ENCODE data around the gene UPP1. TPM values are rescaled to one million over a fixed set of nuclear protein-coding genes. Genes with fewer than 3 reads are reported as not detected.
"Not testable (repeated sequence)": the region's sequence is repeated elsewhere in the genome, so short reads cannot be mapped to it uniquely, and the experiment has no call there.

UPP1 gene
- total and polyA plus RNA-seq, 4 donors = 30.4 to 63.0 (median 34.5) TPM

DNA sequence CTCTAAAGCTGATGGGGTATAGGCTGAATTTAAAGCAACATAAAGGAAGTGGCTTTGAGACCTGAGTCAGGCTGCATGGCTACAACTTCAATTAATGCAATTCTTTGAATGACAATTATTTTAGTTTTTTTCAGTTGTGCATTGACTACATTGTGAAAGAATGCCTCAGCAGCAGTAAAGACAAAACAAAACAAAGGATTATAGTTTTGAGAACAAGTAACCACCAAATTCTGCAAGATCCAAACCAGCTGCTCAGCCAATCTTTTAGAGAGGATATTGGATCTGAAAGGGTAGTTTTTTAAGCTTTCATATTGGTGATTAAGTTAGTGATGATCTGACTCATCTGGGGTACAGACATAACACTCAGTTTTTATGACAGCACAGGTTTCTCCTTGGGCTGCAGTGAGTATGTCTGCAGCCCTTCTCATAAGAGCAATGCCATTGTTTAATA is 41.6 kb downstream of the UPP1 start:
- Histone ChIP-seq H3K9me3 (ENCODE audit: control insufficient read depth, low read length) (no peaks in the 10 kb centered on the region), H3K27me3 (ENCODE audit: control insufficient read depth in 1 of 2, insufficient read depth in 2 of 2, low read length in 1 of 2) (no peaks in the 10 kb centered on the region), H3K27ac (ENCODE audit: low read depth in 1 of 2, low read length in 2 of 2) (no peak overlapping the region), H3K4me3 (ENCODE audit: low read length in 2 of 2) (no peak overlapping the region), H3K36me3 (ENCODE audit: control insufficient read depth in 1 of 2, insufficient read depth in 2 of 2, low read length in 1 of 2) (no peaks in the 10 kb centered on the region), H3K4me1 (ENCODE audit: control insufficient read depth in 1 of 2, insufficient read depth in 2 of 2, low read length in 2 of 2) (no peaks in the 10 kb centered on the region)
- ATAC-seq (ENCODE audit: low FRiP score) = no peak
- no peak for DNase-seq
- intact Hi-C loops (cut with DNase I) = no loop called here

DNA sequence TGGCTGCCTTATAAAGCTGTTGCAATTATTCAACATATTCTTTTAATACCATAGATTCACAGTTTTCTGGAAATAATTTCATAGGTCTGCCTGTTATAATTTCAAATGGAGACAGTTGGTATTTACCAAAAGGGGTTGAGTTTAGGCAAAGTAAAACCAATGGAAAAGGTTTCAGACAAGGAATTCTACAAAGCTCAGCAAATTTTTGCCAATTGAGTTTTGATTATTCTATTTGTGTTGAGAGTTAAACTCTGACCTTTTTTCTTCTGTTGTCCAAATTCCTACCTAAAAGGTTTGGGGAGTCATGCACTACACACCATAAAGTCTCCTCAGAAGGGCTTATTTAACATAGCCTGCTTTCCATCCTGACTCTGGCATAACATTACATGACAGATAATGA is 43.7 kb downstream of the UPP1 start:
- H3K9me3 ChIP-seq (ENCODE audit: control insufficient read depth, low read length) = no peaks in the 10 kb centered on the region
- DNase-seq = no peak
- no peaks in the 10 kb centered on the region for H3K4me1 ChIP-seq (ENCODE audit: control insufficient read depth in 1 of 2, insufficient read depth in 2 of 2, low read length in 2 of 2)
- no peaks in the 10 kb centered on the region for H3K36me3 ChIP-seq (ENCODE audit: control insufficient read depth in 1 of 2, insufficient read depth in 2 of 2, low read length in 1 of 2)
- H3K27ac ChIP-seq (ENCODE audit: low read depth in 1 of 2, low read length in 2 of 2) = no peak overlapping the region
- no peak overlapping the region for H3K4me3 ChIP-seq (ENCODE audit: low read length in 2 of 2)
- intact Hi-C loops (cut with DNase I) = no loop called here
- no peaks in the 10 kb centered on the region for H3K27me3 ChIP-seq (ENCODE audit: control insufficient read depth in 1 of 2, insufficient read depth in 2 of 2, low read length in 1 of 2)
- no peak for ATAC-seq (ENCODE audit: low FRiP score)

DNA sequence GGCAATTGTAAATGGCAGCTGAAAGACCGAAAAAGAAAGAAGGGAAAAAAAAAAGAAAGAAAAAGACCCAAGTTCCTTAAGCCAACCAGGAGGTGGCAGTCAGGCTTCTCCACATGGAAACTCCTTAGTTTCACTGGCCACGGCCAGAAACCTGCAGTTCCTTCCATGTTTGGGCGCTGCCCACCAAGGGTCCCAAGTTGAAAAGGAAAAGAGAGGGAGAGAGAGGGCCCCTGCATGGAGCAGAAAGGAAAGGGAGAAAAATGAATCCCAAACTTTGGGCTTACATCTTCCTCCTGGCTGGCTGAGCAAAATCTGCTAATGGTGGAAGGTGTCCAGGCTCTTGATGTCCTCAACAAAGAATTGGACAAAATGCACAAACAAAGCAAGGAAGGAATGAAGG is 50.4 kb downstream of the UPP1 start:
- H3K36me3 ChIP-seq (ENCODE audit: control insufficient read depth in 1 of 2, insufficient read depth in 2 of 2, low read length in 1 of 2) = no peaks in the 10 kb centered on the region
- no peak overlapping the region for H3K4me3 ChIP-seq (ENCODE audit: low read length in 2 of 2)
- no peak overlapping the region for H3K27ac ChIP-seq (ENCODE audit: low read depth in 1 of 2, low read length in 2 of 2)
- WGBS, 2 donors = 73 to 78% methylated on average over 3 of the region's 3 CpGs
- H3K9me3 ChIP-seq (ENCODE audit: control insufficient read depth, low read length) = peaks cover 2% of the 10 kb centered on the region
- intact Hi-C loops (cut with DNase I) = no loop called here
- H3K27me3 ChIP-seq (ENCODE audit: control insufficient read depth in 1 of 2, insufficient read depth in 2 of 2, low read length in 1 of 2) = no peaks in the 10 kb centered on the region
- ATAC-seq (ENCODE audit: low FRiP score) (no peak), DNase-seq (no peak)
- H3K4me1 ChIP-seq (ENCODE audit: control insufficient read depth in 1 of 2, insufficient read depth in 2 of 2, low read length in 2 of 2) = no peaks in the 10 kb centered on the region

DNA sequence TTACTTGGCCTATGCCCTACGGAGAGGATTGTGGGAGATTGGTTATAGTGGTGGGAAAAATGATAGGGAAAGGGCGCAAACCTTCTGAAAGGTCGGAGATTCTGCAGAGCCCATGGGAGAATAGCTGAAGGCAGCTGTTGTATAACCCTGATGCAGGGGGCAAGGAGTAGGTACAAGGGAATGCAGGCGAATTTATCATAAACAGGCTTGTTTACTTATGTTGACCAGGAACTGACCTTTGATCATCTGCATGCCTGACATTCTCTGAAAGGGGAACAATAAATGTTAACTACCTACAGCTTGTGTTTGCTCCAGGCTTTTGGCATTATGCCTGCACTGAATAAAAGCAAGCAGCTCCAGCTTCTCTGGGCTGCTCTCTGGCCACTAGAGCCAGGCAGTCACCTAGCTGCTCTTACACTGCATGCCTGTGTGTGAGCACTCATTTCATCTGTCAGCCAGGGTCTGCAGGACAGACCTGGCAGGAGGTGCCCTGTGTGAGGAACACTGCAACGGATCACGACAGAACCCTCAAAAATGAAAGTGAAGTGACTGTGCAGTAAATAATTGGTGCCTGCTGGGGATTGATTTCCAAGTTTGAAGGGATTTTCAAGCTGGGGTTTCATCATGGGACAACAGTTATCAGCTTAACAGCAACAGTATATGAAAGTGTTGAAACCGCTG is 51.1 kb downstream of the UPP1 start:
- WGBS, 2 donors = 61 to 63% methylated on average over 7 of the region's 7 CpGs
- Histone ChIP-seq H3K27me3 (ENCODE audit: control insufficient read depth in 1 of 2, insufficient read depth in 2 of 2, low read length in 1 of 2) (no peaks in the 10 kb centered on the region), H3K4me1 (ENCODE audit: control insufficient read depth in 1 of 2, insufficient read depth in 2 of 2, low read length in 2 of 2) (no peaks in the 10 kb centered on the region), H3K36me3 (ENCODE audit: control insufficient read depth in 1 of 2, insufficient read depth in 2 of 2, low read length in 1 of 2) (no peaks in the 10 kb centered on the region), H3K9me3 (ENCODE audit: control insufficient read depth, low read length) (peaks cover 2% of the 10 kb centered on the region), H3K4me3 (ENCODE audit: low read length in 2 of 2) (no peak overlapping the region), H3K27ac (ENCODE audit: low read depth in 1 of 2, low read length in 2 of 2) (no peak overlapping the region)
- ATAC-seq (ENCODE audit: low FRiP score) = no peak
- DNase-seq = no peak
- intact Hi-C loops (cut with DNase I) = no loop called here

DNA sequence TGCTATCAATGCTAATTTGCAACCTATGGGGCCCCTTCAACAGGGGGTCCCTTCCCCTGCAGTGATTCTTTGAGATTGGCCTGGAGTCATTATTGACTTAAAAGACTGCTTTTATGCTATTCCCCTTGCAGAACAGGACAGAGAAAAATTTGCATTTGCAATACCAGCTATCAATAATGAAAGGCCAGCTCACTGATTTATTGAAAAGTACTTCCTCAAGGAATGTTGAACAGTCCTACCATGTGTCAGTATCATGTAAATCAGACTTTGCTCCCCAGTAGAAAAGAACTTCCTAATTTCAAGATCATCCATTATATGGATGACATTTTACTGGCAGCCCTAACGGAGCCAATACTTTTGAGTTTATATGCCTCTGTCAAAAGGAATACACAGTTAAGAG is 52.5 kb downstream of the UPP1 start:
- Histone ChIP-seq H3K27ac (ENCODE audit: low read depth in 1 of 2, low read length in 2 of 2) (no peak overlapping the region), H3K27me3 (ENCODE audit: control insufficient read depth in 1 of 2, insufficient read depth in 2 of 2, low read length in 1 of 2) (no peaks in the 10 kb centered on the region), H3K36me3 (ENCODE audit: control insufficient read depth in 1 of 2, insufficient read depth in 2 of 2, low read length in 1 of 2) (no peaks in the 10 kb centered on the region), H3K4me3 (ENCODE audit: low read length in 2 of 2) (no peak overlapping the region), H3K9me3 (ENCODE audit: control insufficient read depth, low read length) (peaks cover 2% of the 10 kb centered on the region), H3K4me1 (ENCODE audit: control insufficient read depth in 1 of 2, insufficient read depth in 2 of 2, low read length in 2 of 2) (no peaks in the 10 kb centered on the region)
- intact Hi-C loops (cut with DNase I) = no loop called here
- ATAC-seq (ENCODE audit: low FRiP score) (no peak), DNase-seq (no peak)
- WGBS, 2 donors = 40 to 52% methylated on average over 1 of the region's 1 CpG

DNA sequence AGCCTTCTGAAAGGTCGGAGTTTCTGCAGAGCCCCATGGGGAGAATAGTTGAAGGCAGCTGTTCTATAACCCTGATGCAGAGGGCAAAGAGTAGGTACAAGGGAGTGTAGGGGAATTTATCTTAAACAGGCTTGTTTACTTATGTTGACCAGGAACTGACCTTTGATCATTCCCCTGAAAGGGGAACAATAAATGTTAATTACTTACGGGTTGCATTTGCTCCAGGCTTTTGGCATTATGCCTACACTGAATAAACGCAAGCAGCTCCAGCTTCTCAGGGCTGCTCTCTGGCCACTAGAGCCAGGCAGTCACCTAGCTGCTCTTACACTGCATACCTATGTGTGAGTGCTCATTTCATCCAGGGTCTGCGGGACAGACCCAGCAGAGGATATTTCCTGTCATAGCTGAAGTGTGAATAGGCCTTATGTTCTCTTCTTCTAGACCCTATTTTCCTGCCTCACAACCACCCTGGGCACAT is 55.3 kb downstream of the UPP1 start:
- intact Hi-C loops (cut with DNase I) = no loop called here
- ATAC-seq (ENCODE audit: low FRiP score) (no peak), DNase-seq (no peak)
- 45 to 51% methylated on average over 4 of the region's 4 CpGs for WGBS, 2 donors
- H3K27ac ChIP-seq (ENCODE audit: low read depth in 1 of 2, low read length in 2 of 2) = no peak overlapping the region
- no peaks in the 10 kb centered on the region for H3K36me3 ChIP-seq (ENCODE audit: control insufficient read depth in 1 of 2, insufficient read depth in 2 of 2, low read length in 1 of 2)
- H3K4me1 ChIP-seq (ENCODE audit: control insufficient read depth in 1 of 2, insufficient read depth in 2 of 2, low read length in 2 of 2) = no peaks in the 10 kb centered on the region
- H3K27me3 ChIP-seq (ENCODE audit: control insufficient read depth in 1 of 2, insufficient read depth in 2 of 2, low read length in 1 of 2) = no peaks in the 10 kb centered on the region
- no peak overlapping the region for H3K4me3 ChIP-seq (ENCODE audit: low read length in 2 of 2)
- peaks cover 2% of the 10 kb centered on the region for H3K9me3 ChIP-seq (ENCODE audit: control insufficient read depth, low read length)

DNA sequence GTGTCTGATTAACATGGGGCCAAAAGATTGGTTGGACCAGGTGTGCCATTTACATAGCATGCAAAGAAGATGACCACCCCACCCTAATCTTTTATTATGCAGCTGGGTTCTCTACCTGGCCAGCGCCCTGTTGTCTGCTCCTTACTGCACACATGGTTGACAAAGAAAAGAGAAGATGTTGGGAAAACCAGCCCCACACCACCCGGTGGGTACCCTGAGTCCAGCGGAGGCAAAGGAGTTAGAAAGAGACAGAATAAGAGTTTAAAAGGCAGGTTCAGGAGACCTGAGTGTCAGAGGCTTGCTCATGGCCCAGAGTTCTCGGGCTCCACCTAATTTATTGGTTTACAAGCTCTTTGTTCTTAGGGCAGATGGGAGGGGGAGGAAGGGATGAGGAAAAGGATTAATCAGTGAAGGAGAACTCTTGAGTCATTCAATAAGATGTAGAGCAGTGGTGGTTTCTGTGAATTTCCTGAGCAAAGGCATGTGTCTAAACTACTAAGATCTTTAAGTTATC is 58.1 kb downstream of the UPP1 start:
- Histone ChIP-seq H3K27me3 (ENCODE audit: control insufficient read depth in 1 of 2, insufficient read depth in 2 of 2, low read length in 1 of 2) (no peaks in the 10 kb centered on the region), H3K36me3 (ENCODE audit: control insufficient read depth in 1 of 2, insufficient read depth in 2 of 2, low read length in 1 of 2) (no peaks in the 10 kb centered on the region), H3K9me3 (ENCODE audit: control insufficient read depth, low read length) (peaks cover 2% of the 10 kb centered on the region), H3K4me3 (ENCODE audit: low read length in 2 of 2) (no peak overlapping the region), H3K4me1 (ENCODE audit: control insufficient read depth in 1 of 2, insufficient read depth in 2 of 2, low read length in 2 of 2) (no peaks in the 10 kb centered on the region), H3K27ac (ENCODE audit: low read depth in 1 of 2, low read length in 2 of 2) (no peak overlapping the region)
- DNase-seq (no peak), ATAC-seq (ENCODE audit: low FRiP score) (no peak)
- intact Hi-C loops (cut with DNase I) = no loop called here
- WGBS, 2 donors = 82% methylated on average over 4 of the region's 4 CpGs

DNA sequence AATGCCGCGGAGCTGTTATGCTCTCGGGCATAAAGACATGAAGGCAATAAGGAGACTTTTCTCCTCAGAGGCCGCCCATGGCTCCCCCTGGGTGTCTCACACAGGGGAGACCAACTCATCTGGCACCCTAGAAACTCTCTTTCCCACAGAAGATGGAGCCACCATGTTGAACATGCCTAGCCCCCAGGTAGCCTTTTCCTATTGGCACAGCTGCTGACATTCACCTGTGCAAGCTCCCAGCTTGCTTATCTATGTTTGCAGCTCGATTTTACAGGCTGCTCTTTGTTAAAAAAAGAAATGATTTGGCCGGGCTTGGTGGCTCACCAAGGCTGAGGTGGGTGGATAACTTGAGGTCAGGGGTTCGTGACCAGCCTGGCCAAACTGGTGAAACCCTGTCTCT is 58.6 kb downstream of the UPP1 start:
- DNase-seq; H3K36me3 ChIP-seq (ENCODE audit: control insufficient read depth in 1 of 2, insufficient read depth in 2 of 2, low read length in 1 of 2); H3K4me3 ChIP-seq (ENCODE audit: low read length in 2 of 2); H3K27ac ChIP-seq (ENCODE audit: low read depth in 1 of 2, low read length in 2 of 2); ATAC-seq (ENCODE audit: low FRiP score); H3K27me3 ChIP-seq (ENCODE audit: control insufficient read depth in 1 of 2, insufficient read depth in 2 of 2, low read length in 1 of 2); H3K4me1 ChIP-seq (ENCODE audit: control insufficient read depth in 1 of 2, insufficient read depth in 2 of 2, low read length in 2 of 2); H3K9me3 ChIP-seq (ENCODE audit: control insufficient read depth, low read length); intact Hi-C loops (cut with DNase I): not testable (repeated sequence)
- WGBS, 2 donors = 61 to 63% methylated on average over 7 of the region's 7 CpGs

DNA sequence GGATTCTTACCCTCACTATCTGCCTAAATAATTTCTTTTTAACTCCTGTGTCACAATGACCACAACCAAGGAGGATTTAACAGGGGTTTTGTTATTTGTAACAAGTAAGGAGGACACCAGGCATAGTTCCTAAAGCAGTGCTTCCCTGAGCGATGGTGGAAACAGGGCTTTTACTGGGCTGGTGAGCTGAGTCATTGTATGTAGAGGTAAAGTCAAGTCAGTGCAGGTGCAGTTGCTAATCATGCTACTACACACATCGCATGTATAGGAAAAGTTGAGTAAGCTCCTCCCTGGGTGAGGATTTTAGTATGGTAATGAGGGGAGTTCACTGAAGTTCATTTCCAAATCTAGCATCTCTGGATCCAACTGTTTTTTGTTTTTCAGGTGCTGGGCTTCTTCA is 59.2 kb downstream of the UPP1 start:
- Histone ChIP-seq H3K4me3 (ENCODE audit: low read length in 2 of 2) (no peak overlapping the region), H3K27ac (ENCODE audit: low read depth in 1 of 2, low read length in 2 of 2) (no peak overlapping the region), H3K9me3 (ENCODE audit: control insufficient read depth, low read length) (no peaks in the 10 kb centered on the region), H3K27me3 (ENCODE audit: control insufficient read depth in 1 of 2, insufficient read depth in 2 of 2, low read length in 1 of 2) (no peaks in the 10 kb centered on the region), H3K36me3 (ENCODE audit: control insufficient read depth in 1 of 2, insufficient read depth in 2 of 2, low read length in 1 of 2) (no peaks in the 10 kb centered on the region), H3K4me1 (ENCODE audit: control insufficient read depth in 1 of 2, insufficient read depth in 2 of 2, low read length in 2 of 2) (no peaks in the 10 kb centered on the region)
- DNase-seq = no peak
- intact Hi-C loops (cut with DNase I) = no loop called here
- 88 to 92% methylated on average over 2 of the region's 2 CpGs for WGBS, 2 donors
- no peak for ATAC-seq (ENCODE audit: low FRiP score)
